HEK293 (cell line): ENCODE data around the gene PPM1N.

Experiments used
- EGR2 ChIP-seq: fragments of 450-650 bp; formaldehyde crosslinking; IDR thresholded peaks from 2 replicates; pipeline ENCODE4 v1.5.1; 2016; ENCODE audit warnings: low read depth, missing biosample characterization, missing genetic modification characterization
- GLI4 ChIP-seq: fragments of 450-650 bp; formaldehyde crosslinking; IDR thresholded peaks from 2 replicates; pipeline ENCODE4 v1.5.1; 2016; ENCODE audit warnings: missing biosample characterization, missing genetic modification characterization
- GLIS1 ChIP-seq: fragments of 450-650 bp; formaldehyde crosslinking; IDR thresholded peaks from 2 replicates; pipeline ENCODE4 v1.5.1; 2016; ENCODE audit warnings: missing biosample characterization, missing genetic modification characterization
- GLIS2 ChIP-seq: fragments of 450-650 bp; formaldehyde crosslinking; IDR thresholded peaks from 2 replicates; pipeline ENCODE4 v1.5.1; 2016; ENCODE audit warnings: missing biosample characterization, missing genetic modification characterization
- IKZF3 ChIP-seq: fragments of 450-650 bp; IDR thresholded peaks from 2 replicates; pipeline ENCODE4 v1.5.0; 2018; ENCODE audit warnings: missing biosample characterization, mild to moderate bottlenecking, missing genetic modification characterization, moderate library complexity
- PRDM1 ChIP-seq: fragments of 450-650 bp; formaldehyde crosslinking; IDR thresholded peaks from 2 replicates; pipeline ENCODE4; 2016; ENCODE audit warnings: missing biosample characterization, missing genetic modification characterization
- PRDM6 ChIP-seq: fragments of 450-650 bp; formaldehyde crosslinking; IDR thresholded peaks from 2 replicates; pipeline ENCODE4 v1.5.1; 2017; ENCODE audit warnings: missing biosample characterization, missing genetic modification characterization
- SALL2 ChIP-seq: fragments of 450-650 bp; formaldehyde crosslinking; IDR thresholded peaks from 2 replicates; pipeline ENCODE4 v1.5.0; 2017; ENCODE audit warnings: missing biosample characterization, mild to moderate bottlenecking, missing genetic modification characterization, borderline replicate concordance
- SCRT1 ChIP-seq: fragments of 450-650 bp; formaldehyde crosslinking; IDR thresholded peaks from 2 replicates; pipeline ENCODE4 v1.5.1; 2016; ENCODE audit warnings: missing biosample characterization, missing genetic modification characterization, borderline replicate concordance
- TCF7L2 ChIP-seq: IDR thresholded peaks from 2 replicates; pipeline ENCODE4 v1.6.1; 2011; ENCODE audit warnings: low read depth, mild to moderate bottlenecking, inconsistent platforms, low read length, moderate library complexity, borderline replicate concordance
- ZBTB6 ChIP-seq: fragments of 450-650 bp; formaldehyde crosslinking; IDR thresholded peaks from 2 replicates; pipeline ENCODE4 v1.5.1; 2017; ENCODE audit warnings: missing biosample characterization, missing genetic modification characterization
- ZFP3 ChIP-seq: fragments of 450-650 bp; formaldehyde crosslinking; IDR thresholded peaks from 2 replicates; pipeline ENCODE4 v1.5.1; 2016; ENCODE audit warnings: low read depth, missing biosample characterization, missing genetic modification characterization
- ZFP41 ChIP-seq: fragments of 450-650 bp; formaldehyde crosslinking; IDR thresholded peaks from 2 replicates; pipeline ENCODE4 v1.5.1; 2016; ENCODE audit warnings: missing biosample characterization, missing genetic modification characterization, borderline replicate concordance
- ZNF112 ChIP-seq: fragments of 450-650 bp; formaldehyde crosslinking; IDR thresholded peaks from 2 replicates; pipeline ENCODE4 v1.5.0; 2017; ENCODE audit warnings: missing biosample characterization, missing genetic modification characterization
- ZNF114 ChIP-seq: fragments of 450-650 bp; formaldehyde crosslinking; IDR thresholded peaks from 2 replicates; pipeline ENCODE4 v1.5.0; 2017; ENCODE audit warnings: missing biosample characterization, missing genetic modification characterization
- ZNF138 ChIP-seq: fragments of 450-650 bp; formaldehyde crosslinking; IDR thresholded peaks from 2 replicates; pipeline ENCODE4 v1.5.1; 2016; ENCODE audit warnings: missing biosample characterization, missing genetic modification characterization, borderline replicate concordance
- ZNF2 ChIP-seq: fragments of 450-650 bp; formaldehyde crosslinking; IDR thresholded peaks from 2 replicates; pipeline ENCODE4 v1.5.1; 2016; ENCODE audit warnings: missing biosample characterization, missing genetic modification characterization
- ZNF202 ChIP-seq: fragments of 450-650 bp; formaldehyde crosslinking; IDR thresholded peaks from 2 replicates; pipeline ENCODE4 v1.5.1; 2016; ENCODE audit warnings: missing biosample characterization, missing genetic modification characterization, borderline replicate concordance
- ZNF221 ChIP-seq: fragments of 450-650 bp; formaldehyde crosslinking; IDR thresholded peaks from 2 replicates; pipeline ENCODE4 v1.5.1; 2017; ENCODE audit warnings: missing biosample characterization, missing genetic modification characterization, borderline replicate concordance
- ZNF223 ChIP-seq: fragments of 450-650 bp; formaldehyde crosslinking; IDR thresholded peaks from 2 replicates; pipeline ENCODE4 v1.5.1; 2016; ENCODE audit warnings: missing biosample characterization, missing genetic modification characterization
- ZNF292 ChIP-seq: fragments of 450-650 bp; formaldehyde crosslinking; IDR thresholded peaks from 2 replicates; pipeline ENCODE4 v1.5.1; 2016; ENCODE audit warnings: low read depth, missing biosample characterization, missing genetic modification characterization, borderline replicate concordance
- ZNF311 ChIP-seq: fragments of 450-650 bp; formaldehyde crosslinking; IDR thresholded peaks from 2 replicates; pipeline ENCODE4 v1.5.1; 2017; ENCODE audit warnings: missing biosample characterization, missing genetic modification characterization, borderline replicate concordance
- ZNF335 ChIP-seq: fragments of 450-650 bp; formaldehyde crosslinking; conservative IDR thresholded peaks from 2 replicates; pipeline ENCODE4 v1.5.1; 2016; ENCODE audit warnings: missing biosample characterization, missing genetic modification characterization
- ZNF404 ChIP-seq: fragments of 450-650 bp; formaldehyde crosslinking; IDR thresholded peaks from 2 replicates; pipeline ENCODE4 v1.5.1; 2017; ENCODE audit warnings: missing biosample characterization, missing genetic modification characterization
- ZNF433 ChIP-seq: fragments of 450-650 bp; formaldehyde crosslinking; IDR thresholded peaks from 2 replicates; pipeline ENCODE4 v1.5.1; 2016; ENCODE audit warnings: missing biosample characterization, missing genetic modification characterization, low read depth
- ZNF513 ChIP-seq: fragments of 450-650 bp; IDR thresholded peaks from 2 replicates; pipeline ENCODE4 v1.5.1; 2018; ENCODE audit warnings: missing biosample characterization, missing genetic modification characterization
- ZNF521 ChIP-seq: fragments of 450-650 bp; formaldehyde crosslinking; IDR thresholded peaks from 2 replicates; pipeline ENCODE4 v1.5.1; 2017; ENCODE audit warnings: missing biosample characterization, mild to moderate bottlenecking, missing genetic modification characterization
- ZNF596 ChIP-seq: fragments of 450-650 bp; IDR thresholded peaks from 2 replicates; pipeline ENCODE4 v1.5.0; 2018; ENCODE audit warnings: missing biosample characterization, mild to moderate bottlenecking, missing genetic modification characterization, moderate library complexity
- ZNF658 ChIP-seq: fragments of 450-650 bp; formaldehyde crosslinking; IDR thresholded peaks from 2 replicates; pipeline ENCODE4; 2016; ENCODE audit warnings: missing biosample characterization, missing genetic modification characterization
- ZNF664 ChIP-seq: fragments of 450-650 bp; formaldehyde crosslinking; IDR thresholded peaks from 2 replicates; pipeline ENCODE4 v1.5.1; 2016; ENCODE audit warnings: missing biosample characterization, missing genetic modification characterization
- ZNF692 ChIP-seq: fragments of 450-650 bp; formaldehyde crosslinking; IDR thresholded peaks from 2 replicates; pipeline ENCODE4 v1.5.1; 2016; ENCODE audit warnings: missing biosample characterization, missing genetic modification characterization
- ZNF701 ChIP-seq: fragments of 450-650 bp; formaldehyde crosslinking; IDR thresholded peaks from 2 replicates; pipeline ENCODE4 v1.5.1; 2016; ENCODE audit warnings: missing biosample characterization, missing genetic modification characterization
- ZNF704 ChIP-seq: fragments of 450-650 bp; formaldehyde crosslinking; IDR thresholded peaks from 2 replicates; pipeline ENCODE4 v1.5.1; 2016; ENCODE audit warnings: missing biosample characterization, missing genetic modification characterization
- ZNF785 ChIP-seq: fragments of 450-650 bp; formaldehyde crosslinking; IDR thresholded peaks from 2 replicates; pipeline ENCODE4 v1.5.1; 2016; ENCODE audit warnings: missing biosample characterization, missing genetic modification characterization
- ZSCAN16 ChIP-seq: fragments of 450-650 bp; formaldehyde crosslinking; IDR thresholded peaks from 2 replicates; pipeline ENCODE4 v1.5.1; 2016; ENCODE audit warnings: missing biosample characterization, missing genetic modification characterization
- ZSCAN23 ChIP-seq: fragments of 450-650 bp; formaldehyde crosslinking; IDR thresholded peaks from 2 replicates; pipeline ENCODE4 v1.5.1; 2016; ENCODE audit warnings: missing biosample characterization, missing genetic modification characterization
- ZSCAN30 ChIP-seq: fragments of 450-650 bp; IDR thresholded peaks from 2 replicates; pipeline ENCODE4 v1.5.1; 2018; ENCODE audit warnings: missing biosample characterization, mild to moderate bottlenecking, missing genetic modification characterization, moderate library complexity

Gene PPM1N

GRCh38 chr19:45542234-45542668, 44.0 kb downstream of the PPM1N start (continued):
- TF ChIP-seq ZSCAN23 (no peak), SALL2 (no peak), EGR2 (tag by site-specific recombination) (no peak), ZNF521 (tag by site-specific recombination) (no peak), ZNF202 (no peak), GLIS1 (tag by site-specific recombination) (no peak), ZNF404 (no peak), ZNF311 (tag by site-specific recombination) (no peak), ZNF223 (tag by site-specific recombination) (no peak), ZNF114 (no peak), ZFP3 (tag by site-specific recombination) (no peak), ZNF513 (tag by site-specific recombination) (no peak), ZNF701 (no peak), ZNF221 (tag by site-specific recombination) (no peak), PRDM1 (tag by site-specific recombination) (no peak), ZNF335 (no peak), TCF7L2 (no peak), ZSCAN30 (no peak), ZBTB6 (tag by site-specific recombination) (no peak), PRDM6 (no peak; the same call in 1 of the 2 replicates), ZNF785 (tag by site-specific recombination) (no peak), ZNF138 (tag by site-specific recombination) (no peak), ZNF433 (tag by site-specific recombination) (no peak), SCRT1 (tag by site-specific recombination) (no peak), ZFP41 (tag by site-specific recombination) (no peak), ZSCAN16 (tag by site-specific recombination) (0 out of 2 replicates have a peak, but pooled peaks have one; percentile 25), ZNF112 (tag by site-specific recombination) (no peak), ZNF664 (tag by site-specific recombination) (0 out of 2 replicates have a peak, but pooled peaks have one; percentile 37), ZNF692 (tag by site-specific recombination) (0 out of 2 replicates have a peak, but pooled peaks have one; percentile 25), ZNF2 (tag by site-specific recombination) (no peak), IKZF3 (tag by site-specific recombination) (peak; percentile 32; the same call in 1 of the 2 replicates), ZNF292 (tag by site-specific recombination) (no peak), ZNF704 (tag by site-specific recombination) (no peak), GLI4 (tag by site-specific recombination) (no peak), ZNF658 (tag by site-specific recombination) (no peak), GLIS2 (tag by site-specific recombination) (no peak), ZNF596 (tag by site-specific recombination) (no peak)
